GM08714 (cell line): ENCODE results near the gene UBE2E2.

ENCODE experiments used
- H3K4me3 ChIP-seq: fragments of 200-500 bp; sonication (Bioruptor generic); 2 replicates; pipeline ENCODE4 v1.5.1; 2014; ENCODE audit warnings: mild to moderate bottlenecking, low read length, inconsistent platforms
- ZNF274 ChIP-seq: IDR thresholded peaks from 2 replicates; pipeline ENCODE4 v1.6.1; 2012; ENCODE audit warnings: mild to moderate bottlenecking, low read depth, low read length

The UBE2E2 gene

DNA sequence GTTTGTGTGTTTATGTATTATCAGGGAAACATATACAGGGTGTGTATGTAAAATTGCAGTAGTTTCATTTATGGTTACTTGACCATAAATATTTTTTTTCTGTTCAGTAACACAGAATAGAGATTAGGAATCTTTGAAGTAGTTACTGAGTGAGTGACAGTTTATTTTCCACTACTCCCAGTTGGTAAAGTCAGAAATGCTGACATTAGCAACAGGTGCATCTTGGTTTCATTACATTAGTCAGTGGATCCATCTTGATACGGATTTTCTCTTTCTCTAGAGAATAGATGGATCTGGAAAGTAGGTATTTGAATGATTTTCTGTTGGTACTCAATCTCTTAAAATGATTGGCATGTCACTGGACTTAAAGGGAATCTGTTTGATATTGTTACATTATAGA lies 6.0 kb downstream of the UBE2E2 start:
- no peak for TF ChIP-seq ZNF274
- H3K4me3 ChIP-seq: no peak overlapping the region

- no peak for TF ChIP-seq ZNF274
- H3K4me3 ChIP-seq: no peak overlapping the region
These were observed 6.8 kb downstream of the UBE2E2 start for GRCh38 chr3:23209747-23210487.

- no peak overlapping the region for H3K4me3 ChIP-seq
- no peak for TF ChIP-seq ZNF274
These were observed 10.7 kb downstream of the UBE2E2 start for GRCh38 chr3:23213813-23214212.

GRCh38 chr3:23217872-23218554 lies 14.9 kb downstream of the UBE2E2 start:
- H3K4me3 ChIP-seq: no peak overlapping the region

DNA sequence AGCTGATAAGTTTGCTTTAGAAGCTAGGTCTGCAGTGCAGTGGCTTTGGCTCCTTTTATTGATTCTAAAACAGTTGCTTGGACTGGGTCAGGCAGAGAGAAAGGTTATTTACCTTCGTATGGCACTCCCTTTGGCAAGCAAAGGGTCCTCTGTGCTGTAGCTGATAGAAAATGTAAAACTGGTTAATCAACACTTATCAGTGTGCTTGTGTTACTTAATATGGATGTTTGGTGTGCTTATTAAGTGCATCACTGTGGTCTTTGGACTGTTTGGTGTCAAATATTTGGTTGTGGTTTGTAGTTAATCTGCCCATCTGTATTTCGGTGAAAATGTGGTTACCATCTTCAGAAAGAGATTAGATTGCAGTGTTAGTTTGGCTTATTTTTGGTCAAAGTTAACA lies 16.0 kb downstream of the UBE2E2 start:
- H3K4me3 ChIP-seq: no peak overlapping the region

More at GRCh38 chr3:23217872-23218554, 14.9 kb downstream of the UBE2E2 start:
- TF ChIP-seq ZNF274: no peak

DNA sequence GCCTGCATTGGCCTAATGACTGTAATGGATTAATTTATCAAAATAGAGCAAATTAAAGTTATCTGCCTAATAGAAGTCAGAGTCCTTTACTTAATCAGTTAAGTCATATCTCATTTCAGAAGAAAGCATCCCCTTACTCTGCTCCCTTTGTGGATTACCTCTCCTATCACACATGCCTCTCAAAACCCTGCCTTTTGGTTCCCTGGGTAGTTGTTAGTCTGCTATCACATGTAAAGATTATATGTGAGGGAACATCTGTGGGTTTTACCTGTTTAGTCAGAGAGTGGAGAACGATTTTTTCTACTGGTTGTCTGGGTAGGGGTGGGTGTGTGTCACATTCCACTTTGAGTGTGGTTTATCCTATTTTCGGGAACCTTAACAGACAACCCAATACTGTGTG lies 16.4 kb downstream of the UBE2E2 start:
- no peak overlapping the region for H3K4me3 ChIP-seq
- TF ChIP-seq ZNF274: no peak

More for the DNA sequence above, 16.0 kb downstream of the UBE2E2 start:
- TF ChIP-seq ZNF274: no peak

- H3K4me3 ChIP-seq: no peak overlapping the region; the same call in 1 of the 2 replicates
- no peak for TF ChIP-seq ZNF274
These were observed 18.0 kb downstream of the UBE2E2 start for GRCh38 chr3:23221136-23221535.

DNA sequence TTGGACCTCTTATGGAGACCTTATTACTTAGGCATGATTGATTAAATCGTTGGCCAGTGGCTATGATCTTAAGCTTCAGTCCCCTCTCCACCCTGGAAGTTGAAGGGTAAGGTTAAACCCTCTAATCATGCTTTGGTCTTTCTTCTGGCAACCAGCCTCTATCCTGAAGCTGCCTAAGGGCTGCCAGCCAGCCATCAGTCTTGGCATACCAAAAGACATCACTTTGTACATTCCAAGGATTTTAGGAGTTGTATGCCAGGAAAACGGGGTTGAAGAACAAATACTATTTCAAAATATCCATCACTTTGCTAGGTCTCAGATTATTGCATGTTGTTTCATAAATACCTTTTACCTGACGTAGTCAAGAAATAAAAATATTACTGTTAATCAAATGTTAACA lies 28.9 kb downstream of the UBE2E2 start:
- H3K4me3 ChIP-seq: no peak overlapping the region
- no peak for TF ChIP-seq ZNF274

DNA sequence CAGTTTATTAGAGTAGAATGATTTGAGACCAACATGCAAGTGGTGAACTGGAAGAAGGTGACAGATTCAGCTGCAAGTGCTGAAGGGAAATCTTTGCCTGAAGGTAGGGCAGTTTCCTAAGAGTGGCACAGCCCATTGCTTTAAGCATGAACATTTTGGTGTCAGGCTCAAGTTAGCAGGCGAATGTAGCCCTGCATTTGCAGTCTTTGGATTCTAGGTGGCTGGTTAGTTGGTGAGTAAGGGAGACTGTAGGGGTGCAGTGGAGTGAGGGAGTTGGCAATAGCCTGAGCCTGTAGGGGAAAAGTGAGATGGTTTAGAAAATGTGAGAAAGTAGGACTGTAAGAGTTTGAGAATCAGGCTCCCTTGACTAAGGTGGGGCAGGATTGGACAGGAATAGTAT lies 29.7 kb downstream of the UBE2E2 start:
- TF ChIP-seq ZNF274: no peak
- no peak overlapping the region for H3K4me3 ChIP-seq

DNA sequence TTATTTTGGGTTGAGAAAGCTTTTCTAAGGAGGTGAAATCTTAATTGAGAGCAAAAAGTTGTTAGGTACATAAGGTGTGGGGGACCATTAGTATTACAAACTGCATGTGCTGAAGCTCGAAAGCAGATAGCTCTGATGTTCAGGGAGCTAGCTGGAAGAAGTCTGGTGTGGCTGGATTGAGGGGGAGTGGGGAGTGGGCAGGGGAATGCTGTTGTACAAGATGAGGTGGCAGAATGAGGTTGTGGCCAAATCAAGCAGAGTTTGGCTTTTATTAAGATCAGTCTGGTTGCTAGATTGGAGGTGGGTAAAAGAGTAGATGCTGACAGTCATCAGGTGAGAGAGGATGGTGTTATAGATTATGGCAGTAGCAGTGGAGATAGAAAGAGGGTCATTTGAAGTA lies 32.1 kb downstream of the UBE2E2 start:
- TF ChIP-seq ZNF274: no peak
- H3K4me3 ChIP-seq: no peak overlapping the region

- H3K4me3 ChIP-seq: no peak overlapping the region
- TF ChIP-seq ZNF274: no peak
These were observed 33.8 kb downstream of the UBE2E2 start for GRCh38 chr3:23236890-23237289.

- TF ChIP-seq ZNF274: no peak
- H3K4me3 ChIP-seq: no peak overlapping the region
These were observed 35.0 kb downstream of the UBE2E2 start for GRCh38 chr3:23238156-23238555.

GRCh38 chr3:23238578-23238977 lies 35.5 kb downstream of the UBE2E2 start:
- H3K4me3 ChIP-seq: no peak overlapping the region
- TF ChIP-seq ZNF274: no peak

GRCh38 chr3:23239211-23240068 lies 36.3 kb downstream of the UBE2E2 start:
- no peak overlapping the region for H3K4me3 ChIP-seq
- TF ChIP-seq ZNF274: no peak
